ENCODE measurements around the gene AUTS2.

DNA sequence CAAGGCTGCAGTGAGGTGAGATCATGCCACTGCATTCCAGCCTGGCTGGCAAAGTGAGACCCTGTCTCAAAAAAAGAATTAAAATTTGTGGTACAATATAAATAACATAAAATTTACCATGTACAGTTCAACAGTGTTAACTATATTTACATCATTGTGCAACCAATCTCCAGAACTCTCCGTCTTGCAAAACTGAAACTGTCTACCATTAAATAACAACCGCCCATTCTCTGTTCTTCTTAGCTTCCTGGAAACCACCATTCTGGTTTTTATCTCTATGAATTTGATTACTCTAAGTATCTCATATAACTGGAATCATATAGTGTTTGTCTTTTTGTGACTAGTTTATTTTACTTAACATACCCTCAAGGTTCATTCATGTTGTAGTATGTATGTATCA is 167.6 kb downstream of the AUTS2 start:
- TF ChIP-seq NRF1 (IDR thresholded peaks at IDR 0.05; ENCODE audit: low read depth, low read length) (no peak), TAF1 (IDR thresholded peaks at IDR 0.05; ENCODE audit: low read depth, low read length) (no peak), POLR2A (IDR thresholded peaks at IDR 0.05; ENCODE audit: control extremely low read depth in 1 of 2, low read depth in 2 of 2, low read length in 2 of 2) (no peak), E2F6 (IDR thresholded peaks at IDR 0.05) (no peak), EZH2 (IDR thresholded peaks at IDR 0.05; ENCODE audit: low read depth, low read length, severe bottlenecking) (no peak)
